Heart left ventricle (tissue), 13 donors: ENCODE results near the gene LRP1-AS.

Experiments
- CTCF ChIP-seq, 12 donors: fragments of 200-600 bp; sonication (generic) in 4 of 12; IDR thresholded peaks; one replicate each; pipeline versions ENCODE4 v1.5.0 to v1.8.0; 2018 to 2022; ENCODE audit warnings: antibody characterized with exemption in 12 of 12, mild to moderate bottlenecking in 5 of 12
- POLR2A ChIP-seq, 2 donors: fragments of 450-650 bp; IDR thresholded peaks; one replicate each; pipeline ENCODE4 v1.6.1; 2017; ENCODE audit warnings: antibody characterized with exemption in 2 of 2, mild to moderate bottlenecking in 2 of 2, moderate library complexity in 2 of 2
- donor health status: ischemic (EF 13 %, LVEDD 7.1; RV severe dilation, severe dysfunction).
- donor health status: DM: no; HTN: yes; CAD: no.
- donor health status: DM: no; HTN: no; CAD: no.
- donor health status: ischemic (EF 25% LVEDD 6.9; RV normal size, moderate dysfunction).
- donor health status: ischemic (EF 25% LVEDD 5.7; RV mildly dilated, moderate dysfunction).
- donor health status: ischemic (EF 35%, LVEDD 5.7; RV mildly dilated, moderate dysfunction).
- donor health status: nonischemic (EF 11% LVEDD 7.7; RV severe dilation, severe dysfunction).
- donor health status: DM: yes; HTN: yes; CAD: no.
- donor health status: PGD.
- donor health status: ischemic (EF 29% LVEDD 5.4; RV normal size, mild dysfunction).
- donor health status: nonischemic (EF 23%, LVEDD 6.1; RV moderate dilation, normal function).

- TF ChIP-seq CTCF (IDR thresholded peaks at IDR 0.05) (no peak), POLR2A (IDR thresholded peaks at IDR 0.05) (no peak)
Observed at GRCh38 chr12:57118711-57119271, 28.6 kb downstream of the LRP1-AS start.
